ENCODE results near the gene UNC13D. TPM values are rescaled to one million over a fixed set of nuclear protein-coding genes. Genes with fewer than 3 reads are reported as not detected.

UNC13D gene
- total and polyA plus RNA-seq, 9 of the 15 experiments (the other 6 are each of a cell fraction or from before 2014, with no cell fraction given): 0.86 to 244 (median 69.2) TPM

DNA sequence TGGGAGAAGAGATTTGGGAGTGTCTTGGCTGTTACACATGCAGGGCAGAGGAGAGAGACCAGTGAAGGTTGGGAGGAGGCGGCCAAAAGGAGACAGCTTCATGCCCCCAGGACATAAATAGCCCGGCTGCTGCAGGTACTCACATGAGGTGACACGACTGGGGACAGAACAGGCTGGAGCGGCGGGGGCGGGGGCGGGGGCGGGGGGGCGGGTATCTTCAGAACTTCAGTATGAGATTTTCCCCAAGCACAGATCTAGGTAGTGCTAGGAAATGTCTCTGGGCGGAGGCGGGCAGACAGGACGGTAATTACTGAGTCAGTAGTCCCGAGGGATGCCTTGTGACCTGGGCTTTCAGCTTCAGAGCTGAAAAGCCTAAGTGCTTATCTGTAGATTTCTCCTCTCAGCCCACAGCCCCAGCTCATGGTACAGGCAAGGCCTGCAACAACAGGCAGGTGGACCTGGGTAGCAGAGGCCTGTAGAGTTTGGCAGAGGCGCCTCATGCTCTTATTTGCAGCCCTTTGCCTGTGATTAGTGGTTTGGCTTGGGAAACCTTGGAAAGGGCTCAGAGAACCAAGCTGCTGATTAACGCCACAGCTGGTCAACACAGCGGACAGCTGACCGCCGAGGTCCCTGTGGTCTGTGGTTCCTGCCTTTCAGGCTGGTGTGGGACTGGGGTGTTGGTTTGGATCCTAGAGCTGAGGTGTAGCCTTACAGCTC, 35.1 kb downstream of the UNC13D start (continued):
- TF ChIP-seq, protein P1, sequence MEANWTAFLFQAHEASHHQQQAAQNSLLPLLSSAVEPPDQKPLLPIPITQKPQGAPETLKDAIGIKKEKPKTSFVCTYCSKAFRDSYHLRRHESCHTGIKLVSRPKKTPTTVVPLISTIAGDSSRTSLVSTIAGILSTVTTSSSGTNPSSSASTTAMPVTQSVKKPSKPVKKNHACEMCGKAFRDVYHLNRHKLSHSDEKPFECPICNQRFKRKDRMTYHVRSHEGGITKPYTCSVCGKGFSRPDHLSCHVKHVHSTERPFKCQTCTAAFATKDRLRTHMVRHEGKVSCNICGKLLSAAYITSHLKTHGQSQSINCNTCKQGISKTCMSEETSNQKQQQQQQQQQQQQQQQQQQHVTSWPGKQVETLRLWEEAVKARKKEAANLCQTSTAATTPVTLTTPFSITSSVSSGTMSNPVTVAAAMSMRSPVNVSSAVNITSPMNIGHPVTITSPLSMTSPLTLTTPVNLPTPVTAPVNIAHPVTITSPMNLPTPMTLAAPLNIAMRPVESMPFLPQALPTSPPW (CRISPR knock-in tag; IDR thresholded peaks at IDR 0.05): peak; percentile 69
- TF ChIP-seq KLF6 (CRISPR knock-in tag; IDR thresholded peaks at IDR 0.05; ENCODE audit: borderline replicate concordance): 0 out of 2 replicates have a peak, but pooled peaks have one; percentile 12
- 0 out of 2 replicates have a peak, but pooled peaks have one; percentile 34 for TF ChIP-seq BACH1 (tag; IDR thresholded peaks at IDR 0.05)
- no peak for TF ChIP-seq SRSF9 (IDR thresholded peaks at IDR 0.05; ENCODE audit: borderline replicate concordance, low read depth, low read length)
- TF ChIP-seq, protein P2, sequence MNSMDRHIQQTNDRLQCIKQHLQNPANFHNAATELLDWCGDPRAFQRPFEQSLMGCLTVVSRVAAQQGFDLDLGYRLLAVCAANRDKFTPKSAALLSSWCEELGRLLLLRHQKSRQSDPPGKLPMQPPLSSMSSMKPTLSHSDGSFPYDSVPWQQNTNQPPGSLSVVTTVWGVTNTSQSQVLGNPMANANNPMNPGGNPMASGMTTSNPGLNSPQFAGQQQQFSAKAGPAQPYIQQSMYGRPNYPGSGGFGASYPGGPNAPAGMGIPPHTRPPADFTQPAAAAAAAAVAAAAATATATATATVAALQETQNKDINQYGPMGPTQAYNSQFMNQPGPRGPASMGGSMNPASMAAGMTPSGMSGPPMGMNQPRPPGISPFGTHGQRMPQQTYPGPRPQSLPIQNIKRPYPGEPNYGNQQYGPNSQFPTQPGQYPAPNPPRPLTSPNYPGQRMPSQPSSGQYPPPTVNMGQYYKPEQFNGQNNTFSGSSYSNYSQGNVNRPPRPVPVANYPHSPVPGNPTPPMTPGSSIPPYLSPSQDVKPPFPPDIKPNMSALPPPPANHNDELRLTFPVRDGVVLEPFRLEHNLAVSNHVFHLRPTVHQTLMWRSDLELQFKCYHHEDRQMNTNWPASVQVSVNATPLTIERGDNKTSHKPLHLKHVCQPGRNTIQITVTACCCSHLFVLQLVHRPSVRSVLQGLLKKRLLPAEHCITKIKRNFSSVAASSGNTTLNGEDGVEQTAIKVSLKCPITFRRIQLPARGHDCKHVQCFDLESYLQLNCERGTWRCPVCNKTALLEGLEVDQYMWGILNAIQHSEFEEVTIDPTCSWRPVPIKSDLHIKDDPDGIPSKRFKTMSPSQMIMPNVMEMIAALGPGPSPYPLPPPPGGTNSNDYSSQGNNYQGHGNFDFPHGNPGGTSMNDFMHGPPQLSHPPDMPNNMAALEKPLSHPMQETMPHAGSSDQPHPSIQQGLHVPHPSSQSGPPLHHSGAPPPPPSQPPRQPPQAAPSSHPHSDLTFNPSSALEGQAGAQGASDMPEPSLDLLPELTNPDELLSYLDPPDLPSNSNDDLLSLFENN (IDR thresholded peaks at IDR 0.05; ENCODE audit: low read depth in 2 of 2, low read length in 2 of 2): no peak
- no peak for TF ChIP-seq ZFP36 (IDR thresholded peaks at IDR 0.05; ENCODE audit: low read depth, low read length, partially characterized antibody)
- TF ChIP-seq, protein P3, sequence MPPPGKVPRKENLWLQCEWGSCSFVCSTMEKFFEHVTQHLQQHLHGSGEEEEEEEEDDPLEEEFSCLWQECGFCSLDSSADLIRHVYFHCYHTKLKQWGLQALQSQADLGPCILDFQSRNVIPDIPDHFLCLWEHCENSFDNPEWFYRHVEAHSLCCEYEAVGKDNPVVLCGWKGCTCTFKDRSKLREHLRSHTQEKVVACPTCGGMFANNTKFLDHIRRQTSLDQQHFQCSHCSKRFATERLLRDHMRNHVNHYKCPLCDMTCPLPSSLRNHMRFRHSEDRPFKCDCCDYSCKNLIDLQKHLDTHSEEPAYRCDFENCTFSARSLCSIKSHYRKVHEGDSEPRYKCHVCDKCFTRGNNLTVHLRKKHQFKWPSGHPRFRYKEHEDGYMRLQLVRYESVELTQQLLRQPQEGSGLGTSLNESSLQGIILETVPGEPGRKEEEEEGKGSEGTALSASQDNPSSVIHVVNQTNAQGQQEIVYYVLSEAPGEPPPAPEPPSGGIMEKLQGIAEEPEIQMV (tag; conservative IDR thresholded peaks at IDR 0.05; ENCODE audit: low read depth): no peak
- TF ChIP-seq PHF21A (IDR thresholded peaks at IDR 0.05; ENCODE audit: borderline replicate concordance, low read depth): no peak
- TF ChIP-seq SRF (CRISPR knock-in tag; IDR thresholded peaks at IDR 0.05): no peak
- peak; percentile 27; the same call in 1 of the 2 replicates for TF ChIP-seq TOE1 (IDR thresholded peaks at IDR 0.05; ENCODE audit: borderline replicate concordance)
- no peak for TF ChIP-seq TOE1 (CRISPR knock-in tag; IDR thresholded peaks at IDR 0.05; ENCODE audit: borderline replicate concordance, low read depth)
- TF ChIP-seq FOXM1 (IDR thresholded peaks at IDR 0.05; ENCODE audit: low read depth): no peak
- no peak for TF ChIP-seq FOXM1 (CRISPR knock-in tag; IDR thresholded peaks at IDR 0.05; ENCODE audit: low read depth)
- TF ChIP-seq HNRNPLL (IDR thresholded peaks at IDR 0.05; ENCODE audit: low read depth, low read length, poor library complexity, severe bottlenecking): no peak
- no peak for TF ChIP-seq CTBP1 (IDR thresholded peaks at IDR 0.05; ENCODE audit: borderline replicate concordance)
- TF ChIP-seq, protein P4, sequence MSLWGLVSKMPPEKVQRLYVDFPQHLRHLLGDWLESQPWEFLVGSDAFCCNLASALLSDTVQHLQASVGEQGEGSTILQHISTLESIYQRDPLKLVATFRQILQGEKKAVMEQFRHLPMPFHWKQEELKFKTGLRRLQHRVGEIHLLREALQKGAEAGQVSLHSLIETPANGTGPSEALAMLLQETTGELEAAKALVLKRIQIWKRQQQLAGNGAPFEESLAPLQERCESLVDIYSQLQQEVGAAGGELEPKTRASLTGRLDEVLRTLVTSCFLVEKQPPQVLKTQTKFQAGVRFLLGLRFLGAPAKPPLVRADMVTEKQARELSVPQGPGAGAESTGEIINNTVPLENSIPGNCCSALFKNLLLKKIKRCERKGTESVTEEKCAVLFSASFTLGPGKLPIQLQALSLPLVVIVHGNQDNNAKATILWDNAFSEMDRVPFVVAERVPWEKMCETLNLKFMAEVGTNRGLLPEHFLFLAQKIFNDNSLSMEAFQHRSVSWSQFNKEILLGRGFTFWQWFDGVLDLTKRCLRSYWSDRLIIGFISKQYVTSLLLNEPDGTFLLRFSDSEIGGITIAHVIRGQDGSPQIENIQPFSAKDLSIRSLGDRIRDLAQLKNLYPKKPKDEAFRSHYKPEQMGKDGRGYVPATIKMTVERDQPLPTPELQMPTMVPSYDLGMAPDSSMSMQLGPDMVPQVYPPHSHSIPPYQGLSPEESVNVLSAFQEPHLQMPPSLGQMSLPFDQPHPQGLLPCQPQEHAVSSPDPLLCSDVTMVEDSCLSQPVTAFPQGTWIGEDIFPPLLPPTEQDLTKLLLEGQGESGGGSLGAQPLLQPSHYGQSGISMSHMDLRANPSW (CRISPR knock-in tag; IDR thresholded peaks at IDR 0.05): no peak
- 0 out of 2 replicates have a peak, but pooled peaks have one; percentile 21 for TF ChIP-seq ZNF583 (CRISPR knock-in tag; IDR thresholded peaks at IDR 0.05)
- no peak for TF ChIP-seq TFAM (CRISPR knock-in tag; conservative IDR thresholded peaks at IDR 0.05)
